ACC112 (cell line): ENCODE results near the gene PINLYP.
A peak's percentile ranks its signal among the peaks of the same experiment; 100 is the strongest.

ENCODE experiments used
- H2AFZ ChIP-seq: fragments of 200-600 bp; sonication (generic); one replicate; pipeline ENCODE4 v1.6.0; 2017; ENCODE audit warnings: antibody characterized with exemption, low read length; ENCODE audit not compliant: unreplicated experiment
- H3K27ac ChIP-seq: fragments of 200-600 bp; sonication (generic); 2 replicates; pipeline ENCODE4 v1.5.1; 2014; ENCODE audit warnings: low read depth, mild to moderate bottlenecking, antibody characterized with exemption, low read length, moderate library complexity
- H3K27me3 ChIP-seq: fragments of 200-600 bp; sonication (generic); 2 replicates; pipeline ENCODE4 v1.6.1; 2014; ENCODE audit warnings: mild to moderate bottlenecking, antibody characterized with exemption, low read length, moderate library complexity, mixed read lengths; ENCODE audit not compliant: insufficient read depth
- H3K36me3 ChIP-seq: fragments of 200-600 bp; sonication (generic); 2 replicates; pipeline ENCODE4 v1.6.1; 2016; ENCODE audit warnings: mild to moderate bottlenecking, antibody characterized with exemption, low read length, moderate library complexity, mixed read lengths; ENCODE audit not compliant: insufficient read depth
- H3K4me1 ChIP-seq: fragments of 200-600 bp; sonication (generic); one replicate; pipeline ENCODE4 v1.6.1; 2016; ENCODE audit warnings: low read length, mixed read lengths; ENCODE audit not compliant: insufficient read depth, unreplicated experiment, control insufficient read depth
- H3K4me3 ChIP-seq: fragments of 200-600 bp; sonication (generic); 2 replicates; pipeline ENCODE4 v1.5.1; 2014; ENCODE audit warnings: mild to moderate bottlenecking, low read depth, low read length
- H3K79me2 ChIP-seq: fragments of 200-600 bp; sonication (generic); one replicate; pipeline ENCODE4 v1.6.0; 2016; ENCODE audit warnings: low read length; ENCODE audit not compliant: control insufficient read depth, unreplicated experiment, insufficient read depth

Gene PINLYP

GRCh38 chr19:43563816-43564457, 11.7 kb upstream of the PINLYP start:
- Histone ChIP-seq H3K36me3 (0 out of 2 replicates have a peak, but pooled peaks cover 6% of the 10 kb centered on the region), H3K4me3 (no peak overlapping the region), H3K4me1 (peaks cover 5% of the 10 kb centered on the region), H2AFZ (no peak overlapping the region), H3K27ac (peak overlapping the region; percentile 47; the same call in 1 of the 2 replicates), H3K27me3 (no peaks in the 10 kb centered on the region), H3K79me2 (peaks cover 2% of the 10 kb centered on the region)

- 0 out of 2 replicates have a peak, but pooled peaks cover 6% of the 10 kb centered on the region for H3K36me3 ChIP-seq
- H3K79me2 ChIP-seq: peaks cover 2% of the 10 kb centered on the region
- H3K4me3 ChIP-seq: no peak overlapping the region
- no peaks in the 10 kb centered on the region for H3K27me3 ChIP-seq
- no peak overlapping the region for H3K27ac ChIP-seq
- H3K4me1 ChIP-seq: peaks cover 5% of the 10 kb centered on the region
- H2AFZ ChIP-seq: no peak overlapping the region
Measured at GRCh38 chr19:43564800-43565199, 10.8 kb upstream of the PINLYP start.

GRCh38 chr19:43569657-43570056, 5.9 kb upstream of the PINLYP start:
- Histone ChIP-seq H3K4me1 (no peaks in the 10 kb centered on the region), H3K27me3 (no peaks in the 10 kb centered on the region), H3K27ac (no peak overlapping the region), H3K36me3 (0 out of 2 replicates have a peak, but pooled peaks cover 3% of the 10 kb centered on the region), H2AFZ (no peak overlapping the region), H3K79me2 (peaks cover 14% of the 10 kb centered on the region), H3K4me3 (no peak overlapping the region)

DNA sequence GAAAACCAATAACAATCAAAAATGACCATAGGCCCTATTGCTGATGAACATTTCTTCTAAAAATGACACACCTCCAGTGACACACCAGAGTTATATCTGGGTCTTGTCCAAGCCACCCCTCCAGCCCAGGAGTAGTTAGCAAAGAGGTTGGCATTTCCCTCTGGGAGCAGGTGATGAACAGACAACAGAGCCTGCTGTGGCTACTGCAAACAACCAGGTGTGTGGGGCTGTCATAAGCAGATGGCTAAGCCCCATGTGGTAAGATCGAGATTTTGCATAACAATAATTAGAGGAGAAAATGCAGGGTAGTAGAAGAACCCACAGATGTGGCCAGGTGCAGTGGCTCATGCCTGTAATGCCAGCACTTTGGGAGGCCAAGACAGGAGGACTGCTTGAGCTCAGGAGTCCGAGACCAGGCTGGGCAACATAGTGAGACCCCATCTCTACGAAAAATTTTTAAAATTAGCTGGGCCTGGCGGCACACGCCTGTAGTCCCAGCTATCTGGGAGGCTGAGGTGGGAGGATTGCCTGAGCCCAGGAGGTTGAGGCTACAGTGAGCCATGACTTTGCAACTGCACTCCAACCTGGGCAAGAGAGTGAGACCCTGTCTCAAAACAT, 5.3 kb upstream of the PINLYP start:
- Histone ChIP-seq H3K27ac (no peak overlapping the region), H2AFZ (no peak overlapping the region), H3K4me1 (no peaks in the 10 kb centered on the region), H3K27me3 (no peaks in the 10 kb centered on the region), H3K36me3 (0 out of 2 replicates have a peak, but pooled peaks cover 3% of the 10 kb centered on the region), H3K4me3 (no peak overlapping the region), H3K79me2 (peaks cover 18% of the 10 kb centered on the region)

GRCh38 chr19:43572171-43572588, 3.4 kb upstream of the PINLYP start:
- Histone ChIP-seq H3K36me3 (0 out of 2 replicates have a peak, but pooled peaks cover 3% of the 10 kb centered on the region), H3K4me1 (peaks cover 3% of the 10 kb centered on the region), H3K27me3 (no peaks in the 10 kb centered on the region), H3K79me2 (peaks cover 18% of the 10 kb centered on the region), H2AFZ (no peak overlapping the region), H3K27ac (no peak overlapping the region), H3K4me3 (no peak overlapping the region)

DNA sequence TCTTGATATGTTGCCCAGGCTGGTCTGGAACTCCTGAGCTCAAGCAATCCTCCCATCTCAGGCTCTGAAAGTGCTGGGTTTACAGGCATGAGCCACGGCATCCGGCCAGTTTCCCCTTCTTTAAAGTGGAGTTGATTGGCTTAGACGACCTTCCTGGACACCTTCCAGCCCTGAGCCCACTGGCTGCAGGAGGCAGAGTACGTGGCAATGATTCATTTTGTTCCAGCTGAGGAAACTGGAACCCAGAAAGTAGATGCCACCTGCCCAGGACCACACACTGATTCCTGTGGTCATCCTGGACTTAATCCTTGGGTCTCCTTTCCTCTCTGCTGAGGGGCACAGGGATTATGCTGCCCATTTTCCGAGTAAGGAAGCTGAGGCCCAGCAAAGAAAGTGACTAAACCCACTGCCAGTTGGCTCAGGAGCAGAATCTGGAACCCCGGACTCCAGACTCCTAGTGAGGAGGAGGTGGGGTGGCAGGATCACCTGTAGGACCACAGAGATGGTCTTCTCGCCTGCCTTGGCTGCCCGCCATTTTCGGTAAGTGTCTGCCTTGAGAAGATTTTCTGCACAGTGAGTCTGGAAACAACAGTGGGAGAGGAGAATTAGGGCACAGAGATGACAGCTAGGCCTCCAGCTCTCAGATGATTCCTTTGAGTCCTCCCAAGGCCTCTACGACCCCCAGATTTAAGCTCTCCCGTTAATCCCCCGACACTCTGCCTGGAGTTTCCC, 1.0 kb upstream of the PINLYP start:
- Histone ChIP-seq H3K4me1 (peaks cover 3% of the 10 kb centered on the region), H3K27me3 (no peaks in the 10 kb centered on the region), H2AFZ (peak overlapping the region; percentile 98), H3K27ac (peak overlapping the region; percentile 79), H3K4me3 (peak overlapping the region; percentile 100), H3K36me3 (0 out of 2 replicates have a peak, but pooled peaks cover 3% of the 10 kb centered on the region), H3K79me2 (peaks cover 18% of the 10 kb centered on the region)

- H3K4me3 ChIP-seq: peak overlapping the region; percentile 44; the same call in 1 of the 2 replicates
- peaks cover 18% of the 10 kb centered on the region for H3K79me2 ChIP-seq
- H3K27ac ChIP-seq: peak overlapping the region; percentile 31; the same call in 1 of the 2 replicates
- 0 out of 2 replicates have a peak, but pooled peaks cover 3% of the 10 kb centered on the region for H3K36me3 ChIP-seq
- H3K4me1 ChIP-seq: peaks cover 6% of the 10 kb centered on the region
- no peaks in the 10 kb centered on the region for H3K27me3 ChIP-seq
- H2AFZ ChIP-seq: peak overlapping the region; percentile 5
Measured at GRCh38 chr19:43575955-43576878, 616 bp downstream of the PINLYP start.

DNA sequence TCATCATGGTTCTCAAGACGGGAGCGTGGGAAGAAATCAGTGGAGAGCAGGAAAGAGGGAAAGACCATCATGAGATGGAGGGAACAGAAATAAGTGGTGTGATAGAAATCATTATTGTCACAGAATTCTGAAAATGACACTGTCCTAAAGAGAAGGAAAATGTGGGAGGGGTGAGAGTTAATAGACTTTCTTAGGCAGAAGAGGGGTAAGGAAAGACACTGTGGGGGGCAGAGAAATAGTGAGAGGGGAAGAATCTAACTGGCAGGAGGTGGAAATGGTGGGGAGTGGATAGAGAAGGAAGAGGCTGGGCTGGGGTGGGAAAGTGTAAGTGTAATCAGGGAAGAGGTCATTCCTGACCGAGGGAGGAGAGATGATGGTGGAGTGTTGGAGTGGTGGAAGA, 3.2 kb downstream of the PINLYP start:
- H2AFZ ChIP-seq: no peak overlapping the region
- no peaks in the 10 kb centered on the region for H3K27me3 ChIP-seq
- H3K36me3 ChIP-seq: no peaks in the 10 kb centered on the region
- H3K4me3 ChIP-seq: no peak overlapping the region
- H3K4me1 ChIP-seq: peaks cover 9% of the 10 kb centered on the region
- peaks cover 10% of the 10 kb centered on the region for H3K79me2 ChIP-seq
- no peak overlapping the region for H3K27ac ChIP-seq

DNA sequence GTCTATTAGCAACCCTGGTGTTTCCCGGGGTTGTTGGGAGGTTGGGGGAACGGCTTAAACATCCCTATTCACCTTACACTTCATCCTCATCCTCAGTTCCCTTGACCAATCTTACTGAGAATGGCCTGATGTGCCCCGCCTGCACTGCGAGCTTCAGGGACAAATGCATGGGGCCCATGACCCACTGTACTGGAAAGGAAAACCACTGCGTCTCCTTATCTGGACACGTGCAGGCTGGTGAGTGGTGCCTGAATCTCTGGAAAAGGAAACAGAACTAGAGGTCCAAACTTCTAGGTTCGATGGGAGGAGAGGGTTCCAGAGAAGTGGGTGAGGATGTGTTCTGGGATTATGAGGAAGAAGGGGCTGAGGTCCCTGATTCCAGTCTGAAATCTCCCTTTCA, 5.9 kb downstream of the PINLYP start:
- Histone ChIP-seq H3K4me1 (peaks cover 5% of the 10 kb centered on the region), H2AFZ (no peak overlapping the region), H3K27ac (no peak overlapping the region), H3K36me3 (no peaks in the 10 kb centered on the region), H3K79me2 (no peaks in the 10 kb centered on the region), H3K4me3 (peak overlapping the region; percentile 91), H3K27me3 (no peaks in the 10 kb centered on the region)

DNA sequence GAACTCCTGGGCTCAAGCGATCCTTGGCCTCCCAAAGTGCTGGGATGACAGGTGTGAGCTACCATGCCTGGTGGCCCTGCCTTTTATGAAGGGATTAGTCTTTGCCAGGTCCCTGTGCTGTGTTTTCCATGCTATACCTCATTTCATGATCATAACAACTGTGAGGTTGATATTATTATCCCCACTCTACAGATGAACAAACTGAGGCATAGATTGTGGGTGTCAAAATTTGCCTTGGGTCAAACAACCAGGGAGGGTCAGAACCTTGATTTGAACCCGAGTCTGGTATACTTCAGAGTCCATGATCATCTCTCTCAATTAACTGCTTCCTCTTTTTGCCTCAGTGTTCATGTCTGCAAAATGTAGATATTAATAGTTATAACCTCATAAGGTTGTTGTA, 6.9 kb downstream of the PINLYP start:
- Histone ChIP-seq H2AFZ (no peak overlapping the region), H3K36me3 (no peaks in the 10 kb centered on the region), H3K27ac (no peak overlapping the region), H3K79me2 (peaks cover 2% of the 10 kb centered on the region), H3K4me3 (no peak overlapping the region), H3K4me1 (peaks cover 5% of the 10 kb centered on the region), H3K27me3 (no peaks in the 10 kb centered on the region)
